Suppressor macrophage treated with lipopolysaccharide for 1 hour (primary cell): ENCODE measurements around the gene PRSS36.
"Not testable (repeated sequence)": the region's sequence is repeated elsewhere in the genome, so short reads cannot be mapped to it uniquely, and the experiment has no call there.

ENCODE experiments used
- DNase-seq, 3 donors: peaks; one replicate each; pipeline ENCODE4 v3.0.0-alpha.2; 2020 to 2022

The PRSS36 gene

GRCh38 chr16:31120129-31120528, 29.7 kb downstream of the PRSS36 start:
- no peak for DNase-seq

DNA sequence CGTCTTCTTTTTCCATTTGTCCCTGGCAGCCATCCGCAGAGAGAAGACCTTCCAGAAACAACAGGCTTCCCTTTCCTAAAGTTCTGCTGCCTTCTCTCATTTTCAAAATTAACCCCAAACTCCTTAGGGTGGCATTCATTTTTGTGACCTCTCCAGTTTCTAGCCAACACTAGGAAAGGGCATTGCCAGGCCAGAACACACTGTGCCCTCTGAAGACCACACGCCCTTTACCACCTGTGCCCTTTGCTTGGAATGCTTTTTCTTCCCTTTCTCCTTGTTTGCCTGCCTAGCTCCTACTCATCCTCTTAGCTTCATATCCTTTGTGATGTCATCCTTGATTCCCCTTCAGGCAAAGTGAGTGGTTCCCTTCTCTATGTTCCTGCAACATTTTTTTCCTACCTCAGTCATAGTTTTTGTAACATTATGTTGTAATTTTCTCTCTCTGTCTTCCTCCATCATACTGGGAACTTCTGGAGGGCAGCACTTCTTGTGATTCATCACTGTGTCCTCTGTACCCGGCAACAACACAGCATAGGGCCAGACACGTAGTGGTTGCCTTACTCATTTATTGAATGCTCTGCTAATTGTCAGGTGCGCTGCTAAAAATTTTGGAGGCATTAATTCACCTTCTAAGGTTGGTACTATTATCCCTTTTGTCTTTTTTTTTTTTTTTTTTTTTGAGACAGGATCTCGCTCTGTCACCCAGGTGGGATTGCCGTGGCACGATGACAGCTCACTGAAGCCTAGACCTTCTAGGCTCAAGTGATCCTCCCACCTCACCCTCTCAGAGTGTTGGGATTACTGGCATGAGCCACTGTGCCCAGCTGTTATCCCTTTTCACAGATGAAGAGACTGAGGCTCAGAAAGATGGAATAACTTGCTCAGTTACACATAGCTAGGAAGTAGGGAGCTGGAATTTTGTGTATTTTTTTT, 31.4 kb downstream of the PRSS36 start:
- DNase-seq: peak; percentile 82 to 97 (median 95)

- peak; percentile 99 to 100 (median 99) for DNase-seq
Observed at GRCh38 chr16:31117384-31118222, 32.3 kb downstream of the PRSS36 start, which contains the start of gene KAT8. Gene KAT8, plus strand, starts transcription at chr16:31117664. Its CDS starts 18 bp downstream, at chr16:31117682.

DNA sequence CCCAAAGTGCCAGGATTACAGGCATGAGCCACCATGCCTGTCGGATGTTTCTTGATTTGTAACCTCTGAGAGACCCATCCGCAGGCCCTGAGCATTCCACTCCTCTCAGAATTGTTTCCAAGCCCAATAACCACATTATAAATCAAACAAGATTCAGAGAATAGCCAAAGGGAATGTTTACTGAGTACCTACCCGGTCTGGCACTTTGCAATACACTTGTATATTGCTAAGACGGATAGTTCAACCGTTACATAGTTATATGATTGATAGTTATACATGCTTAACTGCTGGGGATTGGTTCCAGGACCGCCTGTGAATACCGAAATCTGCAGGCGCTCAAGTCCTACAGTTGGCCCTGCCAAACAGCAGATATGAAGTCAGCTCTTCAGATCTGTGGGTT, 35.4 kb downstream of the PRSS36 start:
- DNase-seq: no peak

DNA sequence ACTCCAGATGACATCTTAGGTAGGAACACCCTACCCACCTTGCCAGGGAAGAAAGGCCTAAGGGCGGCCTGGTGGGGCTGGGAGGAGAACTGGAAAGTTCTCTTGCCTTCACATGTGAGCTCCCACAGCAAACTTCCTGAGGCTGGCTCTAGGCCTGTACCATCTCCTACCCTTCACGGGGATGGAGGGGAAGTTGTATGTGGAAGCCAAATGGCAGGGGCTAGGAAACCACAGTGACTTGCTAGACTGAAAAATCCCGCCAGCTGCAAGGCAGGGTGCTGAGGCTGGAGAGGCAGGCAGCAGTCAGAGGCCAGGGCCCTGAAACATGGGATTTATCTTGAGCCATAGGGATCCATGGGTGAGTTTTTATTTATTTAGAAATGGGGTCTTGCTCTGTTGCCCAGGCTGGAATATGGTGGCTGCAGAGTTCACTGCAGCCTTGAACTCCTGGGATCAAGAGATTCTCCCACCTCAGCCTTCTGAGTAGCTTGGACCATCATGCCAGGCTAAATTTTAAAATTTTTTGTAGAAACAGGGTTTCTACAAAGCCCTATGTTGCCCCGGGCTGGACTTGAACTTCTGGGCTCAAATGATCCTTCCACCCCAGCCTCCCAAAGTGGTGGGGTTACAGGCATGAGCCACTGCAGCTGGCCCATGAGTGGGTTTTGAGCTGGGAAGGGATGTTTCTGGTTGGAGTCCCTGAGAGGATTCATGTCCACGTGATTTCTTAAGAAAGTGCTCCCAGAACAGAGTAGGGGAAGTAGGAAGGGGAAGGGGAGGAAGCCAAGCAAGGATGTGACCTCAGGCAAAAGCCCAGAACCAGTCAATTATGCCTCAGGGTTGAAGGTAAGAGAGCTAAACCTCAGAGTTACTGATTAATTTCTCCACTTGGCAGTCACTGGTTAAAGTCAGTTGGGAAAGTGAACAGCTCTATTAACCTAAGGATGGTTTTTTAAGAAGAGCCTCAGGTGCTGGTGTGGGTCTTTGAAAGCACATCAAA, 36.4 kb downstream of the PRSS36 start:
- DNase-seq: peak; percentile 90 to 96 (median 95)

- no peak for DNase-seq
Observed at GRCh38 chr16:31112711-31113110, 37.2 kb downstream of the PRSS36 start.

GRCh38 chr16:31111881-31112466, 37.9 kb downstream of the PRSS36 start:
- DNase-seq: no peak

GRCh38 chr16:31110106-31111034, 39.5 kb downstream of the PRSS36 start:
- no peak for DNase-seq

DNA sequence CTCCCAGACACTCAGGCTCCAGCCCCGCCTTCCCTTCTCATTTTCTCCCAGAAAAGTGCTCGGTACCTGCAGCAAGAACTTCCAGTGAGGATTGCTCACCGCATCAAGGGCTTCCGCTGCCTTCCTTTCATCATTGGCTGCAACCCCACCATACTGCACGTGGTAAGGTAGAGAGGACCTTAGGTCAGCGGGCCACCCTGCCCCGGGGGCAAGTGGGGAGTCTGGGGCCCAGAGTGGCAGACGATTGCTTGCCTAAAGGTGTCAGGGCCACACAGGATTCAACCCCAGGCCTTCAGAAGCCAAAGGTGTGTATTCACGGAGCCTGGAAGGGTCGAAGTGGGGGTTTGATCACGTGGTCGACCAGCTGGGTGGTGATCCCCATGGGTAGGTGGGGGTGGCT, 40.2 kb downstream of the PRSS36 start:
- no peak for DNase-seq

GRCh38 chr16:31108794-31109558, 40.9 kb downstream of the PRSS36 start:
- DNase-seq: peak in 2 of 3 donors; percentile 19 to 30

DNA sequence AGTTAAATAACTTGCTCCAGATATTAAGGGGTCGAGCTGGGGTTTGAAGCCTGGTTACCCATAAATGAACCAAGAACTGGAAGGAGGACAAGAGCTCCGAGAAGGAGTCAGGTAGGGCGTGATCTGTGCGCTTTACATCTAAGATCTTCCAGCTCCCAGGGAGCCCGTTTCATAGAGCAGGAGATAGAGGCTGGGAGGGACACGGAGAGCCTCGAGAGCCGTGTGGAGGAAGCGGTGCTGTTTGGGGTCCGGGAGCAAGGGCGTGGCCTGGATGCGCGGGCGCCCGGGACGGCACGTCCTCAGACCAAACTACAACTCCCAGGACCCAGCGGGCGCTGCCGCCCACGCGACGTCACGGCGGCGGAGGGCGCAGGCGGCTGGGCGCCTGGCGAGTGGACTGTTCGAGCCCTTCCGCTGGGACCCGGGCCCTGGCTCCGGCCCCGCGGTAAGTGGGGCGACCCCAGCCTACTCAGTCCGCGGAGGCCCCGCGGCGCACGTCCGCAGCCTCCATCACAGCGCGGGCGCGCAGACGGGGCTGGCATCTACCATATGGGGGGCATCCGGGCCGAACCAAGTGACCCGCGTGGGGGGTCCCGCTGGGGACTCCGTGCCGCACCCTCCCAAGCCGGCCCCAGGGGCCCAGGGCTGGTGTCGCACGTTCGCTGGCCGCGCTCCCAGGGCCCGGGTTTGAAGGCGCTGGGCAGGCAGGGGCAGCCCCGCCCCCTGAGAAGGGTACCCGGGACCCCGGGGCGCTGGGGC, 41.7 kb downstream of the PRSS36 start, which contains the start of gene BCKDK:
BCKDK (plus strand) TSS at position 352 of the 759 bp plus-strand sequence. CDS start 838 bp downstream, outside the sequence.
- DNase-seq: peak; percentile 81 to 93 (median 89)

- no peak for DNase-seq
Observed at GRCh38 chr16:31107465-31107867, 42.4 kb downstream of the PRSS36 start.

DNA sequence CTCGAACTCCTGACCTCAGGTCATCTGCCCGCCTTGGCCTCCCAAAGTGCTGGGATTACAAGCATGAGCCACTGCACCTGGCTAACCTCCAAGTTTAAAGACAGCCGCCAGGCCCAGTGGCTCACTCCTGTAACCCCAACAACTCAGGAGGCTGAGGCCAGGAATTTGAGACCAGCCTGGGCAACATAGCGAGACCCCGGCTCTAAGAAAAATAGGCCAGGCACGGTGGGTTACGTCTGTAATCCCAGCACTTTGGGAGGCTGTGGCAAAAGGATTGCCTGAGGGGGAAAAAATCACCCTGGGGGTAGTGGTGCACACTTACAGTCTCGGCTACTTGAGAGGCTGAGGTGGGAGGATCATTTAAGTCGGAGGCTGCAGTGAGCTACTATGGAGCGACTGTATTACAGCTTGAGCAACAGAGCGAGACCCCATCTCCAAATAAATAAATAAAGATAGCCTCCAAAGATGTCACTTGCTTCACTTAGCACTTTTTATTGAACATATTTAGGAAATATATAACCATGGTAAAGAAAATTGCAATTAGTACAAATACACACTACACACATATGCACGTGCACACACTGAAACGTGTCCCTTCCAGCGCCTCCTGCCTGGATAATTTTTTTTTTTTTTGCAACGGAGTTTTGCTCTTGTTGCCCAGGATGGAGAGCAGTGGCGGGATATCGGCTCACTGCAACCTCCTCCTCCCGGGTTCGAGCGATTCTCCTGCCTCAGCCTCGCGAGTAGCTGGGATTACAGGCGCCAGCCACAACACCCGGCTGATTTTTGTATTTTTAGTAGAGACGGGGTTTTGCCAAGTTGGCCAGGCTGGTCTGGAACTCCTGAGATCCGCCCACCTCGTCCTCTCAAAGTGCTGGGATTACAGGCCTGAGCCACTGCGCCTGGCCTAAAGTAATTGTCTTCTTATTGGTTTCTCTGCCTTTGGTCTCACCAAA, 43.1 kb downstream of the PRSS36 start:
- DNase-seq: no peak

GRCh38 chr16:31105677-31106213, 44.1 kb downstream of the PRSS36 start:
- DNase-seq: peak; percentile 76 to 87 (median 81)

- not testable (repeated sequence) for DNase-seq
Observed at GRCh38 chr16:31100876-31101641, 48.8 kb downstream of the PRSS36 start.

- DNase-seq: no peak
Observed at GRCh38 chr16:31099860-31100638, 49.8 kb downstream of the PRSS36 start.
